Stimulated activated CD4-positive, alpha-beta T cell treated with anti-CD3 and anti-CD28 coated beads, Interleukin-12 subunit alpha, Interleukin-12 subunit beta, amount 100 ng/mL, for 48 hours (primary cell): Measurements from ENCODE around the gene ADAM21.
"Not testable (repeated sequence)": the region's sequence is repeated elsewhere in the genome, so short reads cannot be mapped to it uniquely, and the experiment has no call there.

Experiments
- DNase-seq, 3 donors: peaks; one replicate each; pipeline ENCODE4 v3.0.0-alpha.2; 2020; ENCODE audit warnings: low read depth in 2 of 3, low spot score in 1 of 3

Gene ADAM21

GRCh38 chr14:70451874-70452273 is at the start of gene ADAM21:
ADAM21 (plus strand) TSS chr14:70452174; CDS start chr14:70457500, 5,326 bp downstream.
- no peak for DNase-seq

- not testable (repeated sequence) for DNase-seq
Observed at GRCh38 chr14:70403335-70403734, 48.6 kb upstream of the ADAM21 start.

- DNase-seq, result not testable (repeated sequence)
Observed at GRCh38 chr14:70406216-70406615, 45.8 kb upstream of the ADAM21 start.

- no peak for DNase-seq
Observed at GRCh38 chr14:70407621-70408020, 44.4 kb upstream of the ADAM21 start.

GRCh38 chr14:70415788-70416187 is 36.2 kb upstream of the ADAM21 start:
- no peak for DNase-seq

GRCh38 chr14:70416338-70416724 is 35.6 kb upstream of the ADAM21 start:
- no peak for DNase-seq

GRCh38 chr14:70416725-70417349 is 35.1 kb upstream of the ADAM21 start, which contains the start of gene SYNJ2BP:
SYNJ2BP (minus strand) TSS chr14:70417090; CDS start chr14:70416963, 127 bp downstream.
- peak; percentile 14 to 25 (median 15) for DNase-seq

- not testable (repeated sequence) for DNase-seq
Observed at GRCh38 chr14:70419270-70419931, 32.6 kb upstream of the ADAM21 start.

- DNase-seq, result no peak
Observed at GRCh38 chr14:70422538-70422937, 29.4 kb upstream of the ADAM21 start.

GRCh38 chr14:70425354-70425753 is 26.6 kb upstream of the ADAM21 start:
- no peak for DNase-seq

GRCh38 chr14:70426555-70426954 is 25.4 kb upstream of the ADAM21 start:
- not testable (repeated sequence) for DNase-seq

- no peak for DNase-seq
Observed at GRCh38 chr14:70436867-70437266, 15.1 kb upstream of the ADAM21 start.

- DNase-seq, result no peak
Observed at GRCh38 chr14:70441641-70442040, 10.3 kb upstream of the ADAM21 start.

- no peak for DNase-seq
Observed at GRCh38 chr14:70442750-70443149, 9.2 kb upstream of the ADAM21 start.

- DNase-seq, result no peak
Observed at GRCh38 chr14:70448633-70449340, 3.2 kb upstream of the ADAM21 start.

GRCh38 chr14:70454731-70455130 is 2.8 kb downstream of the ADAM21 start:
- DNase-seq, result no peak

GRCh38 chr14:70468731-70469130 is 16.8 kb downstream of the ADAM21 start:
- DNase-seq, result no peak

- DNase-seq, result not testable (repeated sequence)
Observed at GRCh38 chr14:70470863-70471563, 19.0 kb downstream of the ADAM21 start.

- DNase-seq, result no peak
Observed at GRCh38 chr14:70472253-70473159, 20.5 kb downstream of the ADAM21 start.

GRCh38 chr14:70473825-70474224 is 21.9 kb downstream of the ADAM21 start:
- no peak for DNase-seq
